NK-92 treated with Interleukin-12 subunit alpha and Interleukin-12 subunit beta, amount 100 ng/mL, for 24 hours (cell line): ENCODE results near the gene CXADR.
"Not testable (repeated sequence)": the region's sequence is repeated elsewhere in the genome, so short reads cannot be mapped to it uniquely, and the experiment has no call there.

Experiments
- DNase-seq: peaks from one replicate; lab custom pipeline; 2025; lab: John Stamatoyannopoulos, UW

Gene CXADR

DNA sequence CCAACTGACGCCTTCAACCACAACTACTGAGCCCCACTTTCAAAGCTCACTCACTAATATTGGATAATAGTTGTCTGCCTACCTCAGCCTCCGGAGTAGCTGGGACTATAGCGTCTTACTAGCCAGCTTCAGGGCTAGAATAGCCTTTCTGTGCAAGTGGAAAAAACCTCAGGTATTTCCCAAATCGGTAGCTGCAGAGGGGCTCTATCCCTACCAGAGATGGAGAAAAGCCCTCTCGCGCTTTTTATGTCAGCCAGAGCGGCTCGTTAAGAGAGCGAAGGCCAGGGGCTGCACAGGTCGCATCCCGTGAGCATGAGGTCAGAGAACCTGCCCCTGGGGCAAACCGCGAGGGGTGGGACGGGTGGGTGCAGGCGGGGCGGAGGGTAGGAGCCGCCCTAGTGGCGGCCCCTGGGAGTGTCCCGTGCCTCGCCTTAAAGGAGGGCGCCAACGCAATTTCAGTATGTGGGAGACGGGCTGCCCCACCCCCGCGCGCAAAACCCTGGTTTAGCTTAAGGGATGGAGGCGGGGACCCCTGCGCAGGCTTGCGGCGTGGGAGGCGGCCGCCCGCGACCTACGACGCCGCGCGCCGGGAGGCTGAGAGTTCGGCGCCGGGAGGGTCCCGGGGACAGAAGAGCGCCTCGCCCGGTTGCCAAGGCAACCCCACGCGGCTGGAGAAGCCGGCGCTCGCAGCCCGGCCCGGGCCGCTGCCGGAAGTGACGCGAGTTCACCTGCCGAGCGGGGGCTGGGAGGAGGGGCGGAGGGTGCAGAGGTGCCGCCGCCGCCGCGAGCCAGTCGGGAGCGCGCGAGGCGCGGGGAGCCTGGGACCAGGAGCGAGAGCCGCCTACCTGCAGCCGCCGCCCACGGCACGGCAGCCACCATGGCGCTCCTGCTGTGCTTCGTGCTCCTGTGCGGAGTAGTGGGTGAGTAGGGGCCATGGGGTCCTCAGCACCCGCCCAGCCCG is at the start of gene CXADR:
Gene CXADR, plus strand, starts transcription at position 791 of the 961 bp plus-strand sequence. Its CDS starts 87 bp downstream, at position 878.
- DNase-seq, result no peak

DNA sequence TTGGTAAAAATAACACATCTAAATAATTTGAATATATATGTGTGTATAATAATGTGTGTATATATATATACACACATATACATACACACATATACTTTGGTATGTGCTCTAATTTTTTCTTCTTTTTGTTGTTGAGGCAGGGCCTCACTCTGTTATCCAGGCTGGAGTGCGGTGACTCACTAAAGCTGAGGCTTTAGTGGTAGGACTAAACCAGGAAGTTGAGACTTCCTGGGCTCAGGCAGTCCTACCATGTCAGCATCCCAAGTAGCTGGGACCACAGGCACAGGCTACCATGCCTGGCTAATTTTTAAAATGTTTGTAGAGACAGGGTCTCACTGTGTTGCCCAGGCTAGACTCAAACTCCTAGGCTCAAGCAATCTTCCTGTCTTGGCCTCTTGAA is 46.7 kb upstream of the CXADR start:
- no peak for DNase-seq

GRCh38 chr21:17467392-17467791 is 45.5 kb upstream of the CXADR start:
- no peak for DNase-seq

DNA sequence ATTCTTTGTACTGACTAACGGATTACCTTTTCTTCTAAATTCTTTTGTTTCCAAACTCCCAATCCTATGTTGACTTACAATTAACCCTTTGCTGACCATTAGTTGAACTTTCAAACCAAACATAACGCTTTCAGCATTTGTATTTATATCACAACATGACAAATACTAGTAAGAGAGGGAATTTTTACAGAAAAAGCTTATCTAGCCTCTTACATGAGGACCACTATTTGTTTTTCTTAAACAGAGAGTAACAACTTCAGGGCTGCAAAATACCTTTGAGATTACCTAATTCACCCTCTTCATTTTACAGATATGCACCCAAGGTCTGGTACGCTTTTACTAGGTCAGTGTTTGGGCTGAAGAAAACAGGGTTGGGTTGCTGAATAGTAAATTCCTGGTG is 45.0 kb upstream of the CXADR start:
- DNase-seq, result no peak

- DNase-seq, result no peak
Observed at GRCh38 chr21:17468698-17469097, 44.1 kb upstream of the CXADR start.

DNA sequence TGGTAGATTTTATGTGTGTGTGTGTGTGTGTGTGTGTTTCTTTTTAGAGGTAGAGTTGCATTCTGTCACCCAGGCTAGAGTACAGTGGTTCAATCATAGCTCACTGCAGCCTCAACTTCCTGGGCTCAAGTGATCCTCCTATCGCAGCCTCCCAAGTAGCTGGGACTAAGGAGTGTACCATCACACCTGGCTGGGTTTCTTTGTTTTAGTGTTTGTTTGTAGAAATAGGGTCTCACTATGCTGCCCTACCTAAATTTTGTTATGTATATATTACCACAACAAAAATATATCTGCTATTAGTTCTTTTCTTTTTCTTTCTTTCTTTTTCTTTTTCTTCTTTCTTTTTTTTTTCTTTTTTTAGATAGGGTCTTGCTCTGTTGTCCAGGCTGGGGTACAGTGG is 43.1 kb upstream of the CXADR start:
- DNase-seq, result no peak

- no peak for DNase-seq
Observed at GRCh38 chr21:17472182-17472581, 40.7 kb upstream of the CXADR start.

DNA sequence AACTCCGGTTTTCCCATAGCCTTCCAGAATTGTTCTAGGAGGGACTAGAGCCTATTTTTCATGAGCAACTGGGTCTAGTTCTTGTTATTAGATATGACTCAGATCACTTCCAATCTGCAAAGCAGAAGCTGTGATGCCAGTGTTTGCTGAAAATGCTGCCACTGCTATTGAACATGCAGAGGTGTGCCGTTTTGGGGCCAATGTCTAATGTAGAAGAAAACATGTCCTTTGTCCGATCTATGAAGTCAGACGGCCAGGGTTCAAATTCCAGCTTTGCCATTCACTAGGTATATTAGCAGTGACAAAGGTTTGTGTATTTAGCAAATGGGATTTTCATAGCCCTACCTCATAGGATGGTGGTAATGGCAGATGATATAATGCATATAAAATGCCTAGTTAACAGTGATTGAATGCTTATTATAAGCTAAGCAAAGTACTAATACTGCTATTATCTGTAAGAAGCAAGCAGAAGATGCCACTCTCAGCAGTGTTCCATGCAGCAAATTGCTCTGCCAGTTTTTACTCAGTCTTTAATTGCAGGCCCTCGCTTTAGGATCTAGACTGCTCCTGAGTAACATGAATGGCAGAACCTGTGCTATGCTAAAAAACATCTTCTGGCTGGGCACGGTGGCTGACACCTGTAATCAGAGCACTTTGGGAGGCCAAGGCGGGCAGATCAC is 40.1 kb upstream of the CXADR start:
- no peak for DNase-seq

DNA sequence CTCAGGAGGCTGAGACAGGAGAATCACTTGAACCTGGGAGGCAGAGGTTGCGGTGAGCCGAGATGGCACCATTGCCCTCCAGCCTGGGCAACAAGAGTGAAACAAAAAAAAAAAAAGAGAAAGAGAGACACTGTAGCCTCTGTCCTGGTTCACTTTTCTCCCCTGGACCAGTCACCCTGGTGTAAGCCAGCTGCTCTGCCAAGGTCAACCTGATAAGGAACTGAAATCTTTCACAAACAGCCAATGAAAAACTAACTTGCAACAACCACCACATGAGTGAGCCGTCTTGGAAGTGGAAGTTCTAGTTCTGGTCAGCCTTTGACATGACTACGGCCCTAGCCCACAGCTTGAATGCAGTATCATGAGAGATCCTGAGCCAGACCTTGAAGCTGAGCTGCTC is 36.8 kb upstream of the CXADR start:
- DNase-seq, result no peak

DNA sequence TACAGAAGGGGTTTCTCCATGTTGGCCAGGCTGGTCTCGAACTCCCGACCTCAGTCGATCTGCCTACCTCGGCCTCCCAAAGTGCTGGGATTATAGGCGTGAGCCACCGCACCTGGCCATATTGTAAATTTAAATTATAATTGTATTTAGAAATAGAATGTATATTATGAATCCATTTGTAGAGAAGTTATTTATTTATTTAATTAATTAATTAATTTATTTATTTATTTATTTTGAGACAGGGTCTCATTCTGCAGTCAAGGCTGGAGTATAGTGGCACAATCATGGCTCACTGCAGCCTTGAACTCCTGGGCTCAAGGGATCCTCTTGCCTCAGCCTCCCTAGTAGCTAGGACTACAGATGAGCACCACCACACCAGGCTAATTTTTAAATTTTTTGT is 34.7 kb upstream of the CXADR start:
- DNase-seq, result not testable (repeated sequence)

DNA sequence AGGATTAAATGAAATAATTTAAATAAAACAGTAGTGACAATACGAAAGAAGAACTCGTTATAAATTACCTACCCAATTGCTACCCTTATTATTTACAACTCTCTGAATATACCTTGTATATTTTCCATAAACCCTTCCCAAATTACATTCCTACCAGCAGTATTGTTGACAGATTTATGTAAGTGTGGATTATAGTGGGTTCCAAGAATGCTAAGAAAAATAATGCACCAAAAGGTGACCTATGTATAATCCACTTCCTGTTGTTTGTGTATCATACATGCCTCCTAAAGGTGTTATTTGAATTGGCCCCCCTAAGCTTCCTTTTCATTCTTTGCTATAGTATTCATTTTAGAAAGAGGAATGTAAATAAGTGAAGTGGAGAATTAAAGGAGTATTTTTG is 33.2 kb upstream of the CXADR start:
- DNase-seq, result no peak

DNA sequence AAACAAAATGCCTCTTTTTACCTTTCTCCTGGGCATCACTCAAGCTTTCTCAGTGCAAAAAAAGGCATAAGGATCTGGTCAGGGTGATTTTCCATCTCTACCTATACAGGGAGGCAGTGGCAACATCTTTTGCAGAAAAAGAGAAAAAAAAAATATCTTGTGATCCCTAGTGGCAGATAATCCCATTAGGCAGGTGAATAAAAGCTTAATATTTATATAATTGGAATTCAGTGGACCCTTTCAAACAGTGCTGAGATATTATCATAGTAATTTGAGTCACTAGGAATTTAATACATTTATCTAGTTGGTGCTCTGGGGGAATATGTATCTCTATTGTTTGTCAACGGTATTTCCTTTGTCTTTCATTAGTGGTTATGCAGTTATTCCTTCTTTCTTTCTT is 29.9 kb upstream of the CXADR start:
- no peak for DNase-seq

DNA sequence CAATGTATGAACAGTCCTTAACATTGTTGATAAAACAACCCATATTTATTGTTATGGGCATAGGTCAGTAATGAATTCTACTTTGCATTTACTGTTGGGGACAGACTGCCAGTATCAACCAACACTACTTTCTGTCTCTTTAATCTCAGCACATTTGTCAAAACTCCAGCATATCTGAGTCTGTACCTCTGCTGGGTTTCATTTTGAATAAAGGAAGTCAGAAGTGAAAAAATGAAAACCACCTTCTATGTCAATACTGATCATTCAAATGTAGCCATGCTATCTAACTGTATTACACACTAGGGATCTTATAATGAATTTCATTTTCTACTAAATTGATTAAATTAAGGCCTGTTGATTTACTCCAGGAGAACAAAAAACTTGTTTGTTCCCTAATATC is 24.2 kb upstream of the CXADR start:
- no peak for DNase-seq

GRCh38 chr21:17489565-17489964 is 23.3 kb upstream of the CXADR start:
- DNase-seq, result not testable (repeated sequence)

- no peak for DNase-seq
Observed at GRCh38 chr21:17491716-17492414, 21.0 kb upstream of the CXADR start.

GRCh38 chr21:17492415-17493168 is 20.3 kb upstream of the CXADR start:
- DNase-seq, result no peak

DNA sequence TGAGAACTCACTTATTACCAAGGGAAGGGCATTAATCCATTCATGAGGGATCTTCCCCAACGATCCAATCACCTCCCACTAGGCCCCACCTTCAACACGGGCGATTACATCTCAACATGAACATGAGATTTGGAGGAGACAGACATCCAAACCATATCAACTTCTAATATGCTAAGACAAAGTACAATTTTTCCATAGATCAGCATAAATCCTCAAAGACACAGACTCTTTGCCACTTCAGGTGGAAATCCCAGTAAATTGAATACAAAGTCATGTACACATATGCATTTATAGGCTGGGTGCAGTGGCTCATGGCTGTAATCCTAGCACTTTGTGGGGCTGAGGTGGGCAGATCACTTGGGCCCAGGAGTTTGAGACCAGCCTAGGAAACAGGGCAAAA is 18.8 kb upstream of the CXADR start:
- DNase-seq, result no peak

GRCh38 chr21:17495680-17496079 is 17.2 kb upstream of the CXADR start:
- no peak for DNase-seq

- DNase-seq, result no peak
Observed at GRCh38 chr21:17497316-17497715, 15.5 kb upstream of the CXADR start.

DNA sequence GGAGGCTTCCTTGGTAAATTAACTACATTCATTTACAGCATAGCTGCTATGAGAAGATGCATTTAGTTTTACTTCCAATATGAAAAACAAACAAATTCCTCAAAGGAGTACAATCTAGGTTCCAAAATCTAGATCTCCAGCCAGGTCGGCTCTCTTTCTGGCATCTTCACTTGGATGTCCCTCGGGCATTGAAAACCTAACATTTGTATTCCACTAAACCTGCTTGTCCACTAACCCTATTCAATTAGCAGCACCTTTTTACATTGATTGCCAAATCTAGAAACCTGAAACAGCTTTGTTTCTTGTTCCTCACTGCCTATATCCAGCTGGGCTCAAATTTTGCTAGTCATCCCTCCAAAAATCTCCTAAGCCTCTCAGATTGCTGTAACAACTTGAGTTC is 14.3 kb upstream of the CXADR start:
- DNase-seq, result no peak

DNA sequence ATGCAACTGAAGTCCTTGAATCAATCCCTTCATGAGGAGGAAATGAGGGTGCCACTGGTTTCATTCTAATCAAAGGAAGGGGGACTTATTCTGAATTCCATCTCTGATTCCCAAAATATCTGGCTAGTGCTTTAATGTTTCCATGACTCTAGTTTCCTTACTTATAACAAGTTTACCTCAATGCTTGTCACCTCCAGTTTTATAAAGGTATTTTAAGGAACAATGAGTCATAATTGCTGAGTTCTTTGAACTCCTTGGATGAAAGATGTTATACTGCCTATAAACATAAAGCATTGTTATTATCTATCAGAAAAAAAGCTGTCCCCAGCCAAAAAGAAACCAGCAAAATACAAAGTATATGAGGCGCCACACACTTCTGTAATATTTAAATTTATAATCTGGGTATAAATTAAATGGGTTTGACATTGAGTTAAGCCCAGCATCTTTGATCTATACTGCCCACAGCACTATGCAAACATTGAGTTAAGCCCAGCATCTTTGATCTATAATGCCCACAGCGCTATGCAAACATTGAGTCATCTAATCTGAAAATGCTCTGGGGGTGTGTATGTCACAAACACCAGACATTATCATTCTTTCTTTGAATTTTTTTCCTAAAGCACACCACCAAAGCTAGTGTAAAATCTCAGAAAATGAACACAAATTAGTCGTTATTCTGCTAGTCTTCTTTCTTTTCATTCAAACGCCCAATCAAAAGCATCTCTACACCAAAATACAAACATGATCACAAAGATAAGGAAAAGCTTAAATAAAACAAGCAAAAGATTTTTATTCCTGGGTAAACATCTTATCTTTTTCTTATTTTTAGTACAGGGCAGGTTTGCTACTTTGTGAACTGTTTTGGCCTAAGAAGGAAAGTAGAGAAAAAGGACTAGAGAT is 11.5 kb upstream of the CXADR start:
- DNase-seq, result no peak
